DOHH2 (cell line): Measurements from ENCODE around the gene LATS2.

ENCODE experiments used
- EZH2phosphoT487 ChIP-seq: fragments of 200-600 bp; sonication (generic); IDR thresholded peaks from 2 replicates; pipeline ENCODE4 v1.6.1; 2017; ENCODE audit warnings: borderline replicate concordance, mild to moderate bottlenecking, antibody characterized with exemption, low read length, moderate library complexity, mixed read lengths
- TF ChIP-seq, protein P1 (sequence below): fragments of 200-600 bp; sonication (generic); IDR thresholded peaks from one replicate; pipeline ENCODE4 v1.5.1; 2014; ENCODE audit warnings: antibody characterized with exemption, mild to moderate bottlenecking, low read depth, low read length; ENCODE audit not compliant: poor library complexity, severe bottlenecking

- TF ChIP-seq, protein P1, sequence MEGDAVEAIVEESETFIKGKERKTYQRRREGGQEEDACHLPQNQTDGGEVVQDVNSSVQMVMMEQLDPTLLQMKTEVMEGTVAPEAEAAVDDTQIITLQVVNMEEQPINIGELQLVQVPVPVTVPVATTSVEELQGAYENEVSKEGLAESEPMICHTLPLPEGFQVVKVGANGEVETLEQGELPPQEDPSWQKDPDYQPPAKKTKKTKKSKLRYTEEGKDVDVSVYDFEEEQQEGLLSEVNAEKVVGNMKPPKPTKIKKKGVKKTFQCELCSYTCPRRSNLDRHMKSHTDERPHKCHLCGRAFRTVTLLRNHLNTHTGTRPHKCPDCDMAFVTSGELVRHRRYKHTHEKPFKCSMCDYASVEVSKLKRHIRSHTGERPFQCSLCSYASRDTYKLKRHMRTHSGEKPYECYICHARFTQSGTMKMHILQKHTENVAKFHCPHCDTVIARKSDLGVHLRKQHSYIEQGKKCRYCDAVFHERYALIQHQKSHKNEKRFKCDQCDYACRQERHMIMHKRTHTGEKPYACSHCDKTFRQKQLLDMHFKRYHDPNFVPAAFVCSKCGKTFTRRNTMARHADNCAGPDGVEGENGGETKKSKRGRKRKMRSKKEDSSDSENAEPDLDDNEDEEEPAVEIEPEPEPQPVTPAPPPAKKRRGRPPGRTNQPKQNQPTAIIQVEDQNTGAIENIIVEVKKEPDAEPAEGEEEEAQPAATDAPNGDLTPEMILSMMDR = no peak
- no peak for TF ChIP-seq EZH2phosphoT487
Observed at GRCh38 chr13:20980430-20980829, 81.0 kb downstream of the LATS2 start.
